CD14-positive monocyte (primary cell): ENCODE data around the gene OR10J1. TPM values are rescaled to one million over a fixed set of nuclear protein-coding genes. Genes with fewer than 3 reads are reported as not detected.

Source experiments
- DNase-seq, 3 donors: peaks; one replicate each; pipeline ENCODE4 v3.0.0-alpha.2; 2011 to 2022
- H2AFZ ChIP-seq: 2 replicates; pipeline ENCODE4 v1.6.0; 2012; ENCODE audit warnings: mild to moderate bottlenecking, low read depth, low read length, inconsistent platforms; ENCODE audit not compliant: insufficient read depth, poor library complexity, severe bottlenecking
- H3K27ac ChIP-seq, 2 donors: 1 replicate in 1 of 2; 2 replicates in 1 of 2; pipeline ENCODE4 v1.5.1; 2012 to 2013; ENCODE audit warnings: low read length in 2 of 2, control low read depth in 1 of 2, inconsistent platforms in 1 of 2, low read depth in 1 of 2, mild to moderate bottlenecking in 1 of 2
- H3K27me3 ChIP-seq, 2 donors: one replicate each; pipeline versions ENCODE4 v1.6.0 to v1.6.1; 2011 to 2013; ENCODE audit warnings: low read length in 2 of 2; ENCODE audit not compliant: control insufficient read depth in 2 of 2, insufficient read depth in 2 of 2
- H3K36me3 ChIP-seq, 2 donors: replicated peaks in 1 of 2; 1 replicate in 1 of 2; 2 replicates in 1 of 2; pipeline versions ENCODE4 v1.5.1 to v1.6.1; 2012 to 2013; ENCODE audit warnings: low read length in 2 of 2, control low read depth in 1 of 2, inconsistent platforms in 1 of 2, mild to moderate bottlenecking in 1 of 2; ENCODE audit not compliant: insufficient read depth in 2 of 2, control insufficient read depth in 1 of 2
- H3K4me1 ChIP-seq, 2 donors: 1 replicate in 1 of 2; 2 replicates in 1 of 2; pipeline versions ENCODE4 v1.5.1 to v1.6.1; 2012 to 2013; ENCODE audit warnings: low read length in 2 of 2, control low read depth in 1 of 2, inconsistent platforms in 1 of 2, mild to moderate bottlenecking in 1 of 2, moderate library complexity in 1 of 2; ENCODE audit not compliant: insufficient read depth in 2 of 2, control insufficient read depth in 1 of 2
- H3K4me2 ChIP-seq: replicated peaks from 2 replicates; pipeline ENCODE3; 2012; ENCODE audit warnings: low read length, moderate library complexity, mild to moderate bottlenecking; ENCODE audit not compliant: poor library complexity, severe bottlenecking; ENCODE audit errors: extremely low read depth
- H3K4me3 ChIP-seq, 3 experiments: fragments of 200-600 bp in 1 of 3; sonication (generic) in 1 of 3; replicated peaks in 1 of 3; 1 replicate in 2 of 3; 2 replicates in 1 of 3; pipeline ENCODE4 v1.5.1; 2011 to 2013; ENCODE audit warnings: low read length in 3 of 3, mild to moderate bottlenecking in 3 of 3, control low read depth in 2 of 3, low read depth in 2 of 3, inconsistent platforms in 1 of 3, moderate library complexity in 1 of 3
- H3K79me2 ChIP-seq: 2 replicates; pipeline ENCODE4 v1.6.0; 2012; ENCODE audit warnings: mild to moderate bottlenecking, control low read depth, inconsistent platforms, low read length, moderate library complexity; ENCODE audit not compliant: insufficient read depth
- H3K9ac ChIP-seq: 2 replicates; pipeline ENCODE4 v1.6.0; 2017; ENCODE audit warnings: low read length, mild to moderate bottlenecking; ENCODE audit not compliant: insufficient read depth, poor library complexity, severe bottlenecking
- H3K9me3 ChIP-seq, 2 donors: replicated peaks in 1 of 2; 1 replicate in 1 of 2; 2 replicates in 1 of 2; pipeline versions ENCODE4 v1.5.1 to v1.6.1; 2012 to 2013; ENCODE audit warnings: low read length in 2 of 2, control low read depth in 1 of 2; ENCODE audit not compliant: control insufficient read depth in 1 of 2, insufficient read depth in 1 of 2
- H4K20me1 ChIP-seq: 2 replicates; pipeline ENCODE4 v1.6.0; 2012; ENCODE audit warnings: mild to moderate bottlenecking, low read length, control low read depth, moderate library complexity; ENCODE audit not compliant: insufficient read depth
- H3K27ac Mint-ChIP-seq, 7 donors: one replicate each; pipeline ENCODE4 v1.8.0; 2020; ENCODE audit warnings: mild to moderate bottlenecking in 7 of 7, mixed read lengths in 7 of 7, moderate library complexity in 6 of 7, inconsistent platforms in 2 of 7
- H3K27me3 Mint-ChIP-seq, 3 donors: one replicate each; pipeline ENCODE4 v1.8.0; 2021 to 2022; ENCODE audit warnings: low read depth in 3 of 3, mild to moderate bottlenecking in 3 of 3, mixed read lengths in 3 of 3, moderate library complexity in 3 of 3, inconsistent platforms in 1 of 3
- H3K36me3 Mint-ChIP-seq, 2 donors: one replicate each; pipeline ENCODE4 v1.8.0; 2020; ENCODE audit warnings: mixed read lengths in 2 of 2, inconsistent platforms in 1 of 2, mild to moderate bottlenecking in 1 of 2
- H3K4me1 Mint-ChIP-seq: one replicate; pipeline ENCODE4 v1.8.0; 2020; ENCODE audit warnings: mild to moderate bottlenecking, mixed read lengths
- H3K4me3 Mint-ChIP-seq, 2 donors: one replicate each; pipeline ENCODE4 v1.8.0; 2020; ENCODE audit warnings: mild to moderate bottlenecking in 2 of 2, mixed read lengths in 2 of 2, moderate library complexity in 1 of 2
- H3K9me3 Mint-ChIP-seq, 7 donors: one replicate each; pipeline ENCODE4 v1.8.0; 2020 to 2022; ENCODE audit warnings: mixed read lengths in 7 of 7, mild to moderate bottlenecking in 6 of 7, moderate library complexity in 6 of 7, inconsistent platforms in 2 of 7
- CTCF ChIP-seq: fragments of 200-600 bp; IDR thresholded peaks from one replicate; pipeline ENCODE4 v1.8.0; 2022; ENCODE audit warnings: antibody characterized with exemption, mild to moderate bottlenecking
- WGBS: methylation state at CpG from one replicate; pipeline ENCODE4 v1.1.5; 2013; ENCODE audit warnings: missing lambda C conversion rate; ENCODE audit not compliant: insufficient coverage; 5-methylcytosine and 5-hydroxymethylcytosine counted together
- intact Hi-C, 2 donors: fragments of 100-400 bp; cut with micrococcal nuclease; formaldehyde crosslinking; loops; one replicate each; pipeline versions ENCODE4 v1.15.0 to v1.15.1; 2023
- polyA plus RNA-seq, 3 donors: library from polyadenylated mRNA; depleted of rRNA in 1 of 3; unstranded in 2 of 3; stranded (reverse) in 1 of 3; fragments of 300-500 nt in 2 of 3; fragments of >200 nt in 1 of 3; fragmentation: Illumina TruSeq in 2 of 3; gene quantifications; 1 replicate in 2 of 3; 2 replicates in 1 of 3; pipeline ENCODE4 v1.2.3, GENCODE V29; 2012 to 2021

OR10J1 gene
- polyA plus RNA-seq, 3 donors, result not detected

- no peaks in the 10 kb centered on the region for H3K79me2 ChIP-seq
- H3K4me3 Mint-ChIP-seq, result peak overlapping the region; percentile 9 to 59
- peak overlapping the region in 1 of 2 donors; percentile 24 for H3K27ac ChIP-seq
- TF ChIP-seq CTCF, result no peak
- H3K27ac Mint-ChIP-seq, result peak overlapping the region in 4 of 7 donors; percentile 38 to 93 (median 61)
- no peaks in the 10 kb centered on the region for H3K9me3 ChIP-seq
- H3K9me3 Mint-ChIP-seq, result peaks cover 0 to 8% (median 0%) of the 10 kb centered on the region in 7 donors
- peak; percentile 6 to 31 (median 16) for DNase-seq
- peaks cover 39 to 41% of the 10 kb centered on the region in 2 donors for H3K4me1 ChIP-seq
- no peaks in the 10 kb centered on the region for H4K20me1 ChIP-seq
- no peak overlapping the region for H2AFZ ChIP-seq
- intact Hi-C loops, result no loop called here
- peak overlapping the region; percentile 17 for H3K4me2 ChIP-seq
- no peak overlapping the region for H3K9ac ChIP-seq
- no peaks in the 10 kb centered on the region for H3K36me3 Mint-ChIP-seq
- H3K4me3 ChIP-seq, result peak overlapping the region in 1 of 3 experiments; percentile 33
- no peaks in the 10 kb centered on the region for H3K27me3 ChIP-seq
- no peaks in the 10 kb centered on the region for H3K36me3 ChIP-seq
- no CpG with 5 or more reads among the region's 4 CpGs for WGBS
- H3K4me1 Mint-ChIP-seq, result peaks cover 51% of the 10 kb centered on the region
- H3K27me3 Mint-ChIP-seq, result no peaks in the 10 kb centered on the region
Observed at GRCh38 chr1:159436469-159436868, 3.1 kb upstream of the OR10J1 start.

GRCh38 chr1:159441360-159441759, 1.8 kb downstream of the OR10J1 start:
- H3K9me3 Mint-ChIP-seq, result no peaks in the 10 kb centered on the region
- Histone ChIP-seq H3K79me2 (no peaks in the 10 kb centered on the region), H3K9ac (no peak overlapping the region), H3K27ac (peak overlapping the region in 1 of 2 donors; percentile 74), H3K9me3 (no peaks in the 10 kb centered on the region), H3K4me2 (peak overlapping the region; percentile 60), H3K36me3 (no peaks in the 10 kb centered on the region), H2AFZ (peak overlapping the region; percentile 38), H3K4me1 (peaks cover 35 to 39% of the 10 kb centered on the region in 2 donors), H4K20me1 (no peaks in the 10 kb centered on the region), H3K4me3 (peak overlapping the region in 1 of 3 experiments; percentile 45), H3K27me3 (no peaks in the 10 kb centered on the region)
- intact Hi-C loops, result no loop called here
- H3K36me3 Mint-ChIP-seq, result no peaks in the 10 kb centered on the region
- DNase-seq, result peak in 1 of 3 donors; percentile 21
- no peaks in the 10 kb centered on the region for H3K27me3 Mint-ChIP-seq
- H3K4me1 Mint-ChIP-seq, result peaks cover 47% of the 10 kb centered on the region
- peak overlapping the region in 1 of 2 donors; percentile 79 for H3K4me3 Mint-ChIP-seq
- peak overlapping the region; percentile 28 to 82 (median 76) for H3K27ac Mint-ChIP-seq
- no peak for TF ChIP-seq CTCF
